DND-41 (cell line): Measurements from ENCODE around the gene HVCN1.

ENCODE experiments used
- CTCF ChIP-seq: IDR thresholded peaks from 2 replicates; pipeline ENCODE4 v1.5.1; 2012; ENCODE audit warnings: borderline replicate concordance, low read length, moderate library complexity, mild to moderate bottlenecking; ENCODE audit not compliant: poor library complexity, severe bottlenecking; ENCODE audit errors: extremely low read depth
- EZH2 ChIP-seq: IDR thresholded peaks from 3 replicates; pipeline ENCODE4 v1.6.1; 2012; ENCODE audit warnings: borderline replicate concordance, low read depth, mild to moderate bottlenecking, moderate library complexity, low read length, inconsistent platforms; ENCODE audit not compliant: severe bottlenecking

- TF ChIP-seq CTCF (no peak), EZH2 (no peak)
These were observed 10.9 kb downstream of the HVCN1 start for GRCh38 chr12:110677982-110678381.
